ENCODE measurements around the gene SMARCC2. TPM values are rescaled to one million over a fixed set of nuclear protein-coding genes. Genes with fewer than 3 reads are reported as not detected.

Gene SMARCC2
- total RNA-seq, 2 experiments from 2014 or later, result 68.3 to 137 TPM

- Histone ChIP-seq H3K4me2 (ENCODE audit: low read length) (no peak overlapping the region), H3K36me3 (ENCODE audit: insufficient read depth, low read length) (peaks cover 28% of the 10 kb centered on the region; the same call in 1 of the 2 replicates), H4K20me1 (ENCODE audit: insufficient read depth, low read length) (no peaks in the 10 kb centered on the region), H3K9me2 (ENCODE audit: insufficient read depth, low read length) (no peaks in the 10 kb centered on the region), H3K4me1 (ENCODE audit: insufficient read depth, low read length, poor library complexity, severe bottlenecking) (no peaks in the 10 kb centered on the region), H3K4me3 (ENCODE audit: low read depth, low read length, poor library complexity, severe bottlenecking) (no peak overlapping the region), H3K9me3 (ENCODE audit: low read length) (no peaks in the 10 kb centered on the region), H3K27ac (ENCODE audit: low read depth, low read length, poor library complexity, severe bottlenecking) (no peak overlapping the region), H3K79me2 (ENCODE audit: insufficient read depth, low read depth, low read length) (no peaks in the 10 kb centered on the region), H2AFZ (ENCODE audit: low read length) (no peak overlapping the region)
- BruUV-seq (replicated peaks), result no TSS peak
- intact Hi-C loops (cut with micrococcal nuclease; ENCODE audit: unreplicated experiment), result no loop called here
- CTCF ChIA-PET (ENCODE audit: unreplicated experiment), result no interaction called here
- DNase-seq (ENCODE audit: low spot score), result no peak
- POLR2A ChIA-PET, result no interaction called here
- TF ChIP-seq CTCF (conservative IDR thresholded peaks at IDR 0.05; ENCODE audit: low read length) (no peak), EZH2phosphoT487 (IDR thresholded peaks at IDR 0.05; ENCODE audit: borderline replicate concordance, low read depth, low read length) (no peak)
Observed at GRCh38 chr12:56236985-56237384, 47.7 kb upstream of the SMARCC2 start.

- H2AFZ ChIP-seq (ENCODE audit: low read length), result no peak overlapping the region
- CTCF ChIA-PET (ENCODE audit: unreplicated experiment), result interaction anchor here (0.6 kb wide), 1 partner anchor 32 kb away, joined by 3 read pairs; no protein-coding TSS in a partner anchor
- no peaks in the 10 kb centered on the region for H4K20me1 ChIP-seq (ENCODE audit: insufficient read depth, low read length)
- TF ChIP-seq CTCF (conservative IDR thresholded peaks at IDR 0.05; ENCODE audit: low read length) (no peak), EZH2phosphoT487 (IDR thresholded peaks at IDR 0.05; ENCODE audit: borderline replicate concordance, low read depth, low read length) (no peak)
- no peak overlapping the region for H3K27ac ChIP-seq (ENCODE audit: low read depth, low read length, poor library complexity, severe bottlenecking)
- intact Hi-C loops (cut with micrococcal nuclease; ENCODE audit: unreplicated experiment), result no loop called here
- peaks cover 19% of the 10 kb centered on the region; the same call in 1 of the 2 replicates for H3K36me3 ChIP-seq (ENCODE audit: insufficient read depth, low read length)
- DNase-seq (ENCODE audit: low spot score), result no peak
- H3K4me3 ChIP-seq (ENCODE audit: low read depth, low read length, poor library complexity, severe bottlenecking), result no peak overlapping the region
- H3K4me2 ChIP-seq (ENCODE audit: low read length), result no peak overlapping the region
- H3K79me2 ChIP-seq (ENCODE audit: insufficient read depth, low read depth, low read length), result no peaks in the 10 kb centered on the region
- POLR2A ChIA-PET, result no interaction called here
- no peaks in the 10 kb centered on the region for H3K9me3 ChIP-seq (ENCODE audit: low read length)
- no TSS peak for BruUV-seq (replicated peaks)
- no peaks in the 10 kb centered on the region for H3K9me2 ChIP-seq (ENCODE audit: insufficient read depth, low read length)
- H3K4me1 ChIP-seq (ENCODE audit: insufficient read depth, low read length, poor library complexity, severe bottlenecking), result no peaks in the 10 kb centered on the region
Observed at GRCh38 chr12:56236091-56236490, 46.8 kb upstream of the SMARCC2 start.

- TF ChIP-seq CTCF (conservative IDR thresholded peaks at IDR 0.05; ENCODE audit: low read length) (no peak), EZH2phosphoT487 (IDR thresholded peaks at IDR 0.05; ENCODE audit: borderline replicate concordance, low read depth, low read length) (no peak)
- no peak overlapping the region for H3K4me2 ChIP-seq (ENCODE audit: low read length)
- no peak overlapping the region for H3K4me3 ChIP-seq (ENCODE audit: low read depth, low read length, poor library complexity, severe bottlenecking)
- H3K4me1 ChIP-seq (ENCODE audit: insufficient read depth, low read length, poor library complexity, severe bottlenecking), result no peaks in the 10 kb centered on the region
- no peaks in the 10 kb centered on the region for H4K20me1 ChIP-seq (ENCODE audit: insufficient read depth, low read length)
- ChIA-PET CTCF (ENCODE audit: unreplicated experiment) (no interaction called here), POLR2A (no interaction called here)
- DNase-seq (ENCODE audit: low spot score), result no peak
- no peaks in the 10 kb centered on the region for H3K79me2 ChIP-seq (ENCODE audit: insufficient read depth, low read depth, low read length)
- intact Hi-C loops (cut with micrococcal nuclease; ENCODE audit: unreplicated experiment), result no loop called here
- peaks cover 8% of the 10 kb centered on the region; the same call in 1 of the 2 replicates for H3K36me3 ChIP-seq (ENCODE audit: insufficient read depth, low read length)
- H3K9me2 ChIP-seq (ENCODE audit: insufficient read depth, low read length), result no peaks in the 10 kb centered on the region
- no peaks in the 10 kb centered on the region for H3K9me3 ChIP-seq (ENCODE audit: low read length)
- no TSS peak for BruUV-seq (replicated peaks)
- no peak overlapping the region for H2AFZ ChIP-seq (ENCODE audit: low read length)
- H3K27ac ChIP-seq (ENCODE audit: low read depth, low read length, poor library complexity, severe bottlenecking), result no peak overlapping the region
Observed at GRCh38 chr12:56234746-56235436, 45.6 kb upstream of the SMARCC2 start.
